ENCODE data around the gene ANKRD10. TPM values are rescaled to one million over a fixed set of nuclear protein-coding genes. Genes with fewer than 3 reads are reported as not detected.

ANKRD10 gene
- total RNA-seq, 1 experiment from 2014 or later, result 159 TPM

- Histone ChIP-seq H4K8ac (replicated peaks; ENCODE audit: insufficient read length, low read depth, low read length) (no peak overlapping the region), H3K23me2 (ENCODE audit: insufficient read length, low read depth, low read length, poor library complexity, severe bottlenecking) (no peaks in the 10 kb centered on the region), H2BK15ac (ENCODE audit: low read depth, low read length) (no peak overlapping the region), H2AK5ac (ENCODE audit: insufficient read length, low read length) (no peak overlapping the region), H4K91ac (ENCODE audit: insufficient read length, low read depth, low read length) (no peak overlapping the region), H3K56ac (ENCODE audit: insufficient read length, low read depth, low read length) (no peak overlapping the region), H2AFZ (ENCODE audit: low read length) (no peak overlapping the region), H3K18ac (ENCODE audit: insufficient read length, low read depth, low read length) (no peak overlapping the region), H3K23ac (ENCODE audit: insufficient read length, low read depth, low read length) (no peak overlapping the region), H3K9ac (ENCODE audit: extremely low read depth, insufficient read length, low read length) (no peak overlapping the region), H4K20me1 (ENCODE audit: control insufficient read depth, insufficient read depth, insufficient read length) (no peaks in the 10 kb centered on the region), H3K4ac (ENCODE audit: low read depth, low read length) (no peak overlapping the region), H3K79me2 (ENCODE audit: insufficient read depth, low read length) (no peaks in the 10 kb centered on the region), H4K5ac (ENCODE audit: insufficient read length, low read depth, low read length) (no peak overlapping the region), H2BK5ac (ENCODE audit: insufficient read length, low read length) (no peak overlapping the region), H3K14ac (ENCODE audit: insufficient read depth, low read length) (no peak overlapping the region), H3K79me1 (ENCODE audit: insufficient read depth, low read depth, low read length, poor library complexity, severe bottlenecking) (no peaks in the 10 kb centered on the region), H3K27me3 (ENCODE audit: insufficient read depth, low read length) (no peaks in the 10 kb centered on the region), H3T11ph (ENCODE audit: low read length) (no peak overlapping the region), H2BK20ac (ENCODE audit: low read depth, low read length, poor library complexity, severe bottlenecking) (no peak overlapping the region), H3K9me3 (ENCODE audit: control insufficient read depth, low read depth, low read length) (no peaks in the 10 kb centered on the region), H3K4me1 (ENCODE audit: insufficient read depth, low read length) (peaks cover 3% of the 10 kb centered on the region; the same call in 1 of the 2 replicates), H3K27ac (ENCODE audit: insufficient read length, low read depth, low read length) (no peak overlapping the region), H2BK120ac (ENCODE audit: low read depth, low read length, poor library complexity, severe bottlenecking) (no peak overlapping the region), H2BK12ac (ENCODE audit: insufficient read length, low read depth, low read length) (no peak overlapping the region), H3K4me2 (ENCODE audit: insufficient read depth, insufficient read length, low read length) (no peak overlapping the region)
- DNase-seq, result no peak
- Mint-ChIP-seq H3K9me3 (0 out of 5 replicates have a peak, but pooled peaks cover 0 to 2% of the 10 kb centered on the region in 2 experiments), H3K27ac (no peak overlapping the region), H3K27me3 (ENCODE audit: low read depth) (peaks cover 4% of the 10 kb centered on the region; the same call in 1 of the 2 replicates), H3K36me3 (ENCODE audit: insufficient read depth in 1 of 3, low read depth in 3 of 3) (peaks cover 0 to 3% (median 0%) of the 10 kb centered on the region in 3 experiments; a peak in 2 of 7 replicates), H3K4me3 (no peak overlapping the region), H3K4me1 (peaks cover 7 to 9% of the 10 kb centered on the region in 2 experiments)
- no CpG with 5 or more reads among the region's 4 CpGs for WGBS (ENCODE audit: extremely low coverage, insufficient read length, low lambda C conversion rate)
- TF ChIP-seq, protein P1, sequence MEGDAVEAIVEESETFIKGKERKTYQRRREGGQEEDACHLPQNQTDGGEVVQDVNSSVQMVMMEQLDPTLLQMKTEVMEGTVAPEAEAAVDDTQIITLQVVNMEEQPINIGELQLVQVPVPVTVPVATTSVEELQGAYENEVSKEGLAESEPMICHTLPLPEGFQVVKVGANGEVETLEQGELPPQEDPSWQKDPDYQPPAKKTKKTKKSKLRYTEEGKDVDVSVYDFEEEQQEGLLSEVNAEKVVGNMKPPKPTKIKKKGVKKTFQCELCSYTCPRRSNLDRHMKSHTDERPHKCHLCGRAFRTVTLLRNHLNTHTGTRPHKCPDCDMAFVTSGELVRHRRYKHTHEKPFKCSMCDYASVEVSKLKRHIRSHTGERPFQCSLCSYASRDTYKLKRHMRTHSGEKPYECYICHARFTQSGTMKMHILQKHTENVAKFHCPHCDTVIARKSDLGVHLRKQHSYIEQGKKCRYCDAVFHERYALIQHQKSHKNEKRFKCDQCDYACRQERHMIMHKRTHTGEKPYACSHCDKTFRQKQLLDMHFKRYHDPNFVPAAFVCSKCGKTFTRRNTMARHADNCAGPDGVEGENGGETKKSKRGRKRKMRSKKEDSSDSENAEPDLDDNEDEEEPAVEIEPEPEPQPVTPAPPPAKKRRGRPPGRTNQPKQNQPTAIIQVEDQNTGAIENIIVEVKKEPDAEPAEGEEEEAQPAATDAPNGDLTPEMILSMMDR (conservative IDR thresholded peaks at IDR 0.05), result no peak
Measured at GRCh38 chr13:110877737-110878258, 37.1 kb downstream of the ANKRD10 start.
